Activated naive CD4-positive, alpha-beta T cell treated with anti-CD3 and anti-CD28 coated beads, Interleukin-2, amount 10 ng/mL, durations not matched to agents 7 days and 5 days (primary cell): ENCODE data around the gene NEDD4.

Source experiments
- CTCF ChIA-PET: fragments of 350-600 bp; sonication (Branson Sonifier 250); formaldehyde crosslinking; loops from one replicate; lab custom pipeline; 2021; ENCODE audit warnings: antibody characterized with exemption; lab: Charles Lee
- DNase-seq: peaks from one replicate; pipeline ENCODE4 v3.0.0-alpha.2; 2020
- H3K27ac Mint-ChIP-seq: one replicate; pipeline ENCODE4 v1.8.0; 2021; ENCODE audit warnings: mild to moderate bottlenecking, moderate library complexity, mixed read lengths
- H3K27me3 Mint-ChIP-seq: one replicate; pipeline ENCODE4 v1.8.0; 2021; ENCODE audit warnings: mild to moderate bottlenecking, mixed read lengths
- H3K36me3 Mint-ChIP-seq: one replicate; pipeline ENCODE4 v1.8.0; 2021; ENCODE audit warnings: mixed read lengths
- H3K4me1 Mint-ChIP-seq: one replicate; pipeline ENCODE4 v1.8.0; 2021; ENCODE audit warnings: mixed read lengths
- H3K4me3 Mint-ChIP-seq: one replicate; pipeline ENCODE4 v1.8.0; 2021; ENCODE audit warnings: mild to moderate bottlenecking, moderate library complexity, mixed read lengths
- H3K9me3 Mint-ChIP-seq: one replicate; pipeline ENCODE4 v1.8.0; 2021; ENCODE audit warnings: mixed read lengths

Gene NEDD4

DNA sequence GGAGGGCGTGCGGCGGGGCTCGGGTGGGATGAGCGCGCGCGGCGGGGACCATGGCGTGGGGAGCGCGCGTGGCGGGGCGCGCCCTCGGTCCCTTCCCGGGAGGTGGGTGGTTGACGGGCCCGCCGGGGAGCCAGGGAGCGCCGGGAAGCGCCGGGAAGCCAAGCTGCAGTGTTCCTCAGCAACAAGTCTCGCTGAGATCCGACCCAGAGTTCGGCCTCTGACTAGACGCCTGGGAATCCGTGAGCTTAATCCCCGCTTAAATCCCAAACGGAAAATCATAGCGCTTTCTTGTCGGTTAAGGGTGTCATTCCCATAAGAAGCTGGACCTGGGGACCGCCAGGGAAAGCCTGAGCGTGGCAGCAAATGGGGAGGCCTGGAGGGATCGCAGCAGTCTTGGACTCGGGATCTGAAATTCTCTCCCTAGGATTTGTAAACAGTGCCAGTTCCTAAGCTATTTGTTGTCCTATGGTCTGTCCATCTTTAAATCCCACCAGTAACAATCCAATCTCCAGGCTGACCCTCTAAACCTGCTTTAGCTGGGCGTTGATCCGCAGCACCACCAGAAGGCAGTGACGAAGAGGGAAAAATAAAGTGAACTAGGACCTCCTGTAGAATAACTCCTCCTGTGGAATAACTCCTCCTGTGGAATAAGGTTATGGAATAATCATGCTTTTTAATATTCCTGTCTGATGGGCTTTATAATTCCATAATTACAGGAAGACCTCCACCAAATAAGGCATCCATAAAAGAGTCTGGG, 570 bp upstream of the NEDD4 start:
- Mint-ChIP-seq H3K36me3 (peaks cover 3% of the 10 kb centered on the region), H3K4me3 (peak overlapping the region; percentile 72), H3K27ac (no peak overlapping the region)

DNA sequence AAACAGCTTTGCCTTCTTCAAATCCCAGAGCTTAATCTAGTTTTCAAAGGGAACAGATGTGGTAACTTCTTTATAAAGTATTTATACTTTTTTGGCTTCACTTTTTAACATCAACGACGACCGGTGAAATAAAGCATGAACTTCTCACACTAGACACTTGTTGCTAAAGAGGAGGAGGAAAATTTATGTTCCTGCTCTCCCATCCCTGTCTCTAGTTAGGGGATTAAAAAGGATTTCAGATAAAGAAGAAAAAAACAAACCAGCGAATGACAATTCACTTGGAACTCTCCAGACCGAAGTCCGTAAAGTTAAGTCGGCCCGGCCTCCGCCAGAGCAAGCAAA, 672 bp downstream of the NEDD4 start:
- no peak overlapping the region for H3K27ac Mint-ChIP-seq
- H3K4me1 Mint-ChIP-seq = peaks cover 22% of the 10 kb centered on the region
- no peaks in the 10 kb centered on the region for H3K9me3 Mint-ChIP-seq
- peaks cover 22% of the 10 kb centered on the region for H3K27me3 Mint-ChIP-seq
- CTCF ChIA-PET = interaction anchor here (0.9 to 1.8 kb wide), 4 partner anchors 8 to 59 kb away, joined by 3 to 5 read pairs (median 4); no protein-coding TSS in a partner anchor
- no peak for DNase-seq
- H3K4me3 Mint-ChIP-seq = peak overlapping the region; percentile 88
- H3K36me3 Mint-ChIP-seq = peaks cover 5% of the 10 kb centered on the region

More for the DNA sequence above, 570 bp upstream of the NEDD4 start:
- Mint-ChIP-seq H3K4me1 (peaks cover 22% of the 10 kb centered on the region), H3K9me3 (no peaks in the 10 kb centered on the region), H3K27me3 (peaks cover 30% of the 10 kb centered on the region)
- CTCF ChIA-PET = interaction anchor here (0.8 kb wide), 1 partner anchor 49 kb away, joined by 3 read pairs; no protein-coding TSS in a partner anchor
- DNase-seq = no peak

DNA sequence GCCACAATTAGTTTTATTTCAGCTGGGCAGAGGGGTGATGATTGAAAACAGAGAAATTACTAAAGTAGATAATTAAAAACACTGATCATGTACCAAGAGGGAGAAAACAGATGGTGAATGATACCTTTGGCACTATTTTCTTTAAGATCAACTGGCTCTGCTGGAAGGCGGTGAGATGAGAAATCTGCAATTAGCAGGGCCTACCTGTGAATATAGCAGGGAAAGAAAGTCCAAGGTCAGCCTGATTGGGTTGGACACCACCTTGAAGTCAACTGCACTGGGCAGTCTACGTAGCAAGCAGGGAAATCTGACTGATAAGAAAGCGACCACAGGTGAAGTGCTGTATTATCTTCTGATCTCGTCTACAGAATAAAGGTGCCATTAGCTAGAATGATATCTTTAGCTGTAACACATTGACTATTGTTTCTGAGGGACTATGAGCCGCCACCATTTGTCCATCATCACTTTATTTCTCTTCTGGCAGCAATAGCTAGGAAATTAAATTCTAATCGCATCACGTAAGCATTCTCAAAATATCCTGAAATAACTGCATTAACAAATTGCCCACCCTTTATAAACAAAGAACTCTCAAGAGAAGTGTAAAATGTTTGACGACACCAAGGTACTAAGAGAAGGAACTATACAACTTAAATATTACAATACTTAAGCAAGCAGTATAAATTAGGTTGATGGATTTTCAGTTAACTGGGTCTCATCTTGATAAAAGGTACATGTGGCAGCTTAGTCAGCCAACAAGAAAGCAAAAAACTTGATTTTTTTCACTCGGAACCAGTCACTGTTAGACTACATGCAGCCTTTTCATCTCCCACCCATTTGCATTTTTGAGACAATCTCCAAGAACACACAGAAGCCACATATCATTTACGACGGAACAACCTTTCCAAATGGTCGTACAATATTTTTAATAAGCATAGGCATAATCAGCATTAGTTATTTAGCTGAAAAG, 1.3 kb downstream of the NEDD4 start:
- Mint-ChIP-seq H3K4me1 (peaks cover 22% of the 10 kb centered on the region), H3K27me3 (peaks cover 21% of the 10 kb centered on the region), H3K4me3 (peak overlapping the region; percentile 88), H3K9me3 (no peaks in the 10 kb centered on the region), H3K36me3 (peaks cover 5% of the 10 kb centered on the region), H3K27ac (no peak overlapping the region)
- DNase-seq = no peak
- CTCF ChIA-PET = interaction anchor here (0.9 to 1.8 kb wide), 4 partner anchors 9 to 60 kb away, joined by 3 to 5 read pairs (median 4); no protein-coding TSS in a partner anchor

DNA sequence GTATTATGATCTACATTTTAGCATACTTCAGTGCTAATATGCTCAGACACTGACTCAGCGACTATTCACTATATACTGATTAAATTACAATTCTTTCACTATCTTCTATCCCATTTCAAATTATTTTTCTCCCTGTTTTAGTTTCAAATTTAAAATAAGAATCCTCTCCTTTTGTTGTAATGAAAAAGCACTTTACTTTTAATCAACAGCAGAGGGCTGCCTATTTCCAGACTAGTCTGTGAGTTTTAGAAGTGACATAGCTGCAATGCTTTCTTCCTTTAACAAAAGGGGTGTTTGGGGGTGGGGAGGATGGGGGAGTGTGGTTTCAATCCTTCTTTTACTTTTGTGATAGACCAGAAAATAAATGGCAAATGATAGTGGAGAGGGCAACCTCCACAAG, 2.4 kb downstream of the NEDD4 start:
- Mint-ChIP-seq H3K27ac (no peak overlapping the region), H3K4me3 (no peak overlapping the region), H3K9me3 (peaks cover 3% of the 10 kb centered on the region), H3K4me1 (peaks cover 22% of the 10 kb centered on the region), H3K27me3 (peaks cover 13% of the 10 kb centered on the region), H3K36me3 (peaks cover 8% of the 10 kb centered on the region)
- DNase-seq = no peak
- CTCF ChIA-PET = interaction anchor here (0.6 to 1.8 kb wide), 2 partner anchors 61 to 475 kb away, joined by 3 to 5 read pairs; no protein-coding TSS in a partner anchor

DNA sequence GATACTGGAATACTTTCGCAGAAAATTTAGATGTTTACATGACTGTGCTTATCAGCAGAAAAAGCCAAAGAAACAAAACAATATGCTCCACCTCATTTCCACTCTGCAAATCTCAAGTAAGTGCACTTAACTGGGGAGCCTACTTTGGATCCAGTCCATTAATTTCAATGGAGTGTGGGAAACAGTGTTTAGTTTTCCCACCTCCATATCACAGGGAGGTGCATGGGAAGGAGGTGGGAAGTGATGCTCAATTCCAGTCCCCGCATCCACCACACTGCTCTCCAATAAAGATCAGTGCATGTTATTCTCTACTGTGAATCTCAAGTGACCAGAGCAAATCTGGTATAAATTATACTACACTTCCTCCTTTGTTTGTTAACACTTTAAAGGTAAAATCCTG, 2.9 kb downstream of the NEDD4 start:
- Mint-ChIP-seq H3K27ac (no peak overlapping the region), H3K36me3 (peaks cover 8% of the 10 kb centered on the region), H3K4me1 (peaks cover 22% of the 10 kb centered on the region), H3K9me3 (peaks cover 3% of the 10 kb centered on the region), H3K4me3 (no peak overlapping the region), H3K27me3 (peaks cover 13% of the 10 kb centered on the region)
- CTCF ChIA-PET = interaction anchor here (0.6 kb wide), 1 partner anchor 475 kb away, joined by 3 read pairs; no protein-coding TSS in a partner anchor
- no peak for DNase-seq

DNA sequence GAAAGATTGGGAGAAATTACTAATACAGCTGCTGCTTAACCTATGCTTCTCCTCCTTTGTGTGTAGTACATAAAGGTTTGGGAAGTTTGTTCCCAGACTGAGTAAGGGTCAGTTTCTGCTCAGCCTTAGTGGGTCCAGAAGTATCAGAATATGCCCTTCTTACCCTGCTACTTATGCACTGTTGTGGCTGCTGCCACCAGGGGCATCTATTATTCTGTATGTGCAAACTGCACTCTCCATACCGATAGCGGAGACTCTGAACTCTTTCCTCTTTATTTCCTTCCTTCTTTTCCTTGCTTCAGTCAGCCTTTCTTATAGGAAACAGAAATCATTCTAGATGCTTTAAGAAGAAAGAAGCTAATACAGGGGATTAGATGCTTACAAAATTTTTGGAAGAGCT, 4.0 kb downstream of the NEDD4 start:
- no peak for DNase-seq
- H3K27me3 Mint-ChIP-seq = peaks cover 10% of the 10 kb centered on the region
- no peak overlapping the region for H3K4me3 Mint-ChIP-seq
- peaks cover 3% of the 10 kb centered on the region for H3K9me3 Mint-ChIP-seq
- H3K36me3 Mint-ChIP-seq = peaks cover 8% of the 10 kb centered on the region
- H3K27ac Mint-ChIP-seq = no peak overlapping the region
- CTCF ChIA-PET = no interaction called here
- H3K4me1 Mint-ChIP-seq = peaks cover 21% of the 10 kb centered on the region

DNA sequence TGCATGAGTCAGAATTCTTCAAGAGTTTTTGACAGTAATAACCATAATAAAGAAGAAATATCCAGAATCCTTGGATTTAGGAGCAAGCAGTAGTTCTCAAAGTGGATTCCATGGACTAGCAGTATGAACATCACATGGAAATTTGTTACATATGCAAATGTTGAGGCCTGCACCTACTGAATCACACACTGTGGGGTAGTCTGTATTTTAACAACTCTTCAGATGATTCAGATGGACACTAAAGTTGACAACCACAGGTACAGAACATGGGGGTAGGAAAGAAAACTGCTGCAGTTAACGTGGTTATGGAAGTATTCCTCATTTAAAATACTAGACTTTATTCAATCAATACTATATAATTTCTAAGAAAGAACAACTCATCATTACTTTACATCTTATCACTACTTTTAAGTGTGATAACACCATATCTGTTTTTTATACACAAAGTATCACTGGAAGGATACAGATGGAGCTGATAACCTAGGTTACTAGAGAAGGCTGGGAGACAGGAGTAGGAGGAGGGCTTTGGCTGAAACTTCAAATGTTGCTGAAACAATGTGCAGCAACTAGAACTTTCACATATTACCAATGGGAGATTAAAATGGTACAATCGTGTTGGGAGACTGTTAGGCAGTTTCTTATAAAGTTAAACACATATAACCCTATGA, 11.7 kb downstream of the NEDD4 start:
- CTCF ChIA-PET = no interaction called here

DNA sequence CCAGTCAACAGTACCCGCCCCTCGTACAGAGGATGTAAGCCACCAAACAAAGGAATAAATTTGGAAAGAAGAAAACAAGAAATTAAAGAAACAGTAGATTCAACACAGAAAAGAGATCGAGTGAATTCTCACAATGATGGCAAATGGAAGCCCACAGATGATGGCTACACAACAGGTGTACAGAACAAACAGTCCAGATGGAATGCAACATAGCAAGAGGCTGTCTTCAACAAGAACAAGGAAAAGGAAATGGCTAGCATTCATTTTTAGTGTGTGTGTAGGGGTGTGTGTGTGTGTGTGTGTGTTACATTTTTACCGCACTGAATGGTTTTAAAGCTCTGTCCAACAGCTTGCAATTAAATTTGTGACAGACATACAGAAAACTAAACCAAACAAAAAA, 12.9 kb downstream of the NEDD4 start:
- no peak for DNase-seq
- Mint-ChIP-seq H3K9me3 (no peaks in the 10 kb centered on the region), H3K36me3 (peaks cover 2% of the 10 kb centered on the region), H3K27me3 (no peaks in the 10 kb centered on the region), H3K27ac (no peak overlapping the region), H3K4me3 (no peak overlapping the region), H3K4me1 (no peaks in the 10 kb centered on the region)
- CTCF ChIA-PET = no interaction called here

More for the DNA sequence above, 11.7 kb downstream of the NEDD4 start:
- H3K27me3 Mint-ChIP-seq = no peaks in the 10 kb centered on the region
- DNase-seq = no peak
- peaks cover 4% of the 10 kb centered on the region for H3K36me3 Mint-ChIP-seq
- H3K4me1 Mint-ChIP-seq = no peaks in the 10 kb centered on the region
- no peak overlapping the region for H3K27ac Mint-ChIP-seq
- H3K4me3 Mint-ChIP-seq = no peak overlapping the region
- H3K9me3 Mint-ChIP-seq = peaks cover 3% of the 10 kb centered on the region

DNA sequence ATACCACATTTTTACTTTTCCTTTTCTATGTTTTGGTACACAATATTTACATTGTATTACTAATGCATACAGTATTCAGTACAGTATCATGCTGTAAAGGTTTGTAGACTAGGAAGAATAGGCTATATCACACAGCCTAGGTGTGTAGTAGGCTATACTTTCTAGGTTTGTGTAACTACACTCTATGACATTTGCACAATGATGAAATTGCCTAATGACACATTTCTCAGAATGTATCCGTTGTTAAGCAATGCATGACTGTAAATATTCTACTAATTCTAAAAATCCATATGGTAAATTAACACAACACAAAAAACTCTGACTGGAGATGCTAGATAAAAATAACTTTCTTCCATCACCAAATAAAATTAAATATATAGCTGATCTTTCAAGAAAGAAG, 16.2 kb downstream of the NEDD4 start:
- Mint-ChIP-seq H3K27ac (no peak overlapping the region), H3K36me3 (peaks cover 2% of the 10 kb centered on the region), H3K9me3 (no peaks in the 10 kb centered on the region), H3K4me3 (no peak overlapping the region), H3K4me1 (no peaks in the 10 kb centered on the region), H3K27me3 (no peaks in the 10 kb centered on the region)
- DNase-seq = no peak
- CTCF ChIA-PET = no interaction called here

DNA sequence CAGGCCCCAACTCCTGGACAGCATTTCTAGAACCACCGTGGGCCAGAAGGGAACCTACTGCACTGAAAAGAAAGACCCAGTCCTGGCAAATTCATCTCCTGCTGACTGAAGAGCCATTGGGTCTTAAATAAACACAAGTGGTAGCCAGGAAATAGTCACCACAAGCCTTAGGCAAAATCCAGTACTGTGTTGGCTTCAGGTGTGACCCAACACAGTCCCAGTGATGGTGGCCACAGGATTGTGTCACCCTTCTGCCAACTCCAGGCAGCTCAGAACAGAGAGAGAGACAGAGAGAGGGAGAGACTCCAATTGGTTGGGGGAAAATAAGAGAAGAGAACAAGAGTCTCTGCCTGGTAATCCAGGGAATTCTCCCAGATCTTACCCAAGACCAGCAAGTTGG, 23.1 kb downstream of the NEDD4 start:
- CTCF ChIA-PET = interaction anchor here (1.7 kb wide), 1 partner anchor 10 kb away, joined by 4 read pairs; no protein-coding TSS in a partner anchor
- no peak overlapping the region for H3K27ac Mint-ChIP-seq
- DNase-seq = no peak
- no peaks in the 10 kb centered on the region for H3K9me3 Mint-ChIP-seq
- no peaks in the 10 kb centered on the region for H3K27me3 Mint-ChIP-seq
- H3K4me3 Mint-ChIP-seq = no peak overlapping the region
- peaks cover 2% of the 10 kb centered on the region for H3K36me3 Mint-ChIP-seq
- H3K4me1 Mint-ChIP-seq = no peaks in the 10 kb centered on the region

DNA sequence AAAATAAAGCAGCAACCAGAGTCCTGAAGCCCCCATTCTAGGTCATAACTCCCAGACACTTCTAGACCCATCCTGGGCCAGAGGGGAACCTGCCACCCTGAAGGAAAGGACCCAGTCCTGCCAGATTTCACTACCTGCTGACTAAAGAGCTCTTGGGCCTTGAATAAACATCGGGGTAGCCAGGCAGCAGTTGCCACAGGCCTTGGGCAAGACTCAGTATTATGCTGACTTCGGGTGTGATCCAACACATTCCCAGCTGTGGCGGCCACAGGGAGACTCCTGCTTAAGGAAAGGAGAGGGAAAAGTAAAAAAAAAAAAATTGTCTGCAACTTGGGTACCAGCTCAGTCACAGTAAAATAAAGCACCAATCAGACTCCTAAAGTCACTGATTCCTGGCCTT, 23.8 kb downstream of the NEDD4 start:
- no peak for DNase-seq
- peaks cover 2% of the 10 kb centered on the region for H3K36me3 Mint-ChIP-seq
- no peaks in the 10 kb centered on the region for H3K4me1 Mint-ChIP-seq
- CTCF ChIA-PET = no interaction called here
- no peaks in the 10 kb centered on the region for H3K27me3 Mint-ChIP-seq
- H3K9me3 Mint-ChIP-seq = no peaks in the 10 kb centered on the region
- H3K27ac Mint-ChIP-seq = no peak overlapping the region
- no peak overlapping the region for H3K4me3 Mint-ChIP-seq

DNA sequence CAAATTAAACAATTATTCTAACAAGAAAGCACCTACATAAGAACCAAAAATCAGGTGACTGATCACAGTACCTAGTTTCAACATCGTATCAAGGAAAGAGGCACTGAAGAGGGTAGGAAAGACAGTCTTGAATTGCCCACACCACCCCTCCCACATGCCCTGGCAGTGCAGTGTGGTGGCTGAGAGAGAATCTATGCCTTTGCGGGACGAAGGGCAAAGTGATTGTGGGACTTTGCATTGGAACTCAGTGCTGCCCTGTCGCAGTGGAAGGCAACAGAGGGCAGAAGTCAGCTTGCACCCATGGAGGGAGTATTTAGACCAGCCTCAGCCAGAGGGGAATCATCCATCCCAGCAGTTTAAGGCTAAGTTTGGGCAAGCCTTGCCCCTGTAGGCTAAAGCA, 24.5 kb downstream of the NEDD4 start:
- Mint-ChIP-seq H3K27ac (no peak overlapping the region), H3K9me3 (no peaks in the 10 kb centered on the region), H3K27me3 (no peaks in the 10 kb centered on the region), H3K4me1 (no peaks in the 10 kb centered on the region), H3K36me3 (peaks cover 2% of the 10 kb centered on the region), H3K4me3 (no peak overlapping the region)
- CTCF ChIA-PET = no interaction called here
- no peak for DNase-seq

DNA sequence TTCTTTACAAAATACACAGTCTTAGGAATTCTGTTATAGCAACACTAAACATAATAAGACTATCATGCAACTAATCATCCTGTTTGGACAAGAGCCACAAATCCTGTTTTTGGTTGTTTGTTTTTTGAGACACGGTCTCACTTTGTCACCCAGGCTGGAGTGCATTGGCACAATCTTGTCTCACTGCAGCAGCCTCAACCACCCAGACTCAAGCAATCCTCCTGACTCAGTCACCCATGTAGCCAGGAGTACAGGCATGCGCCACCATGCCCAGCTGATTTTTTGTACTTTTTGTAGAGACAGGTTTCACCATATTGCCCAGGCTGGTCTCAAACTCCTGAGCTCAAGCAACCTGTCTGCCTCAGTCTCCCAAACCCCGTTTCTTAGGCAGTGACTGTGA, 28.3 kb downstream of the NEDD4 start:
- peaks cover 2% of the 10 kb centered on the region for H3K36me3 Mint-ChIP-seq
- H3K4me1 Mint-ChIP-seq = no peaks in the 10 kb centered on the region
- CTCF ChIA-PET = no interaction called here
- H3K27ac Mint-ChIP-seq = no peak overlapping the region
- no peaks in the 10 kb centered on the region for H3K9me3 Mint-ChIP-seq
- H3K4me3 Mint-ChIP-seq = no peak overlapping the region
- no peaks in the 10 kb centered on the region for H3K27me3 Mint-ChIP-seq
- DNase-seq = no peak

DNA sequence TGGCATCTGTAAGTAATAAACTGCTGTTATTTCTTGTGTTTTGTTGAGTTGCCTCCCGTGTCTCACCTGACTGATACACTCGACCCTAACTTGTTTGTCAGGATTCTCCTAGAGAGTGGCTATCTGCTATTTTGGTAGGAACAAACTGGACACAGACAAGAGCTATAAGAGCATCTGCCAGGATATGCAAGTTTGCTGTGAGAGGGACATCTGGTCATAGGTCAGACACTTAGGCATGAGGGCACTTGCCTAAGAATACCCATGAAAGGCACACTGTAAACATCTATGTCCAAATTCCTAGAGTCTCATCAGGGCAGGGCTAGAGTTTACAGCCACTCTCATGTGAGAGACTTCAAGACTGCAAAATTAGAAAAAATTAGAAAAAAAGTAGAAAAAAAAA, 32.5 kb downstream of the NEDD4 start:
- no peak overlapping the region for H3K27ac Mint-ChIP-seq
- no peaks in the 10 kb centered on the region for H3K4me1 Mint-ChIP-seq

More for the DNA sequence above, 32.5 kb downstream of the NEDD4 start:
- Mint-ChIP-seq H3K4me3 (no peak overlapping the region), H3K36me3 (peaks cover under 1% of the 10 kb centered on the region), H3K9me3 (no peaks in the 10 kb centered on the region), H3K27me3 (no peaks in the 10 kb centered on the region)
- CTCF ChIA-PET = no interaction called here
- DNase-seq = no peak
